NCI-H2196 (cell line): ENCODE results near the gene AMFR.

Source experiments
- DNase-seq: peaks from one replicate; lab custom pipeline; 2025; ENCODE audit not compliant: unreplicated experiment; lab: John Stamatoyannopoulos, UW

Gene AMFR

DNA sequence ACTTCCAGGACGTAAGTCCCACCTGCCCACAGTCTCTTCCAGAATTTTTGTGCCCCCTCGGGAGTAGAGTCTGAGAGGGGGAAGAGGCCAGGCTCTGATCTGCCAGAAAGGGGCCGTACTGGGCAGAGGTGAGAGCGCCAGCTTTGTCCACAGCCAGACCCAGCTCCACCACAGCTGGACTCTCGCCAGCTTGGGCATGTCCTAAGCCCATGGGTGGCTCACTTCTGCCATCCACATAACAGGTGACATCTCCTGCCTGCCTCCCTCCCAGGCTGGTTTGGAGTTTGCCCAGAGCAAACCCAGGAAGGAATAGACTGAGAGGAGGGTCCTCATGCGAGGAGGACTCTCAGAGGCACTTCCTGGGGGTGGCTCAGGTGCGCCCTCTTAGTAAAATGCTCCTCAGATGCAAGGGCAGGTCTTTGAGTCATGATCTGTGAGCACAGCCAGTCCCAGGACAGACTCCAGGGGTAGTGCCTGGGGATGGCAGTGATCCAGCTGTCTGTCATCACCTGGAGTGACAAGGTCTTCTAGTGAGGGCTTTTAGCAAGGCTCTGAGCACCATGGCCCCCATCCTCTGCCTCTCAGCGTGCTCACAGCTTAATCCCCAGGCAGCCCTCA, 89.2 kb downstream of the AMFR start:
- no peak for DNase-seq

DNA sequence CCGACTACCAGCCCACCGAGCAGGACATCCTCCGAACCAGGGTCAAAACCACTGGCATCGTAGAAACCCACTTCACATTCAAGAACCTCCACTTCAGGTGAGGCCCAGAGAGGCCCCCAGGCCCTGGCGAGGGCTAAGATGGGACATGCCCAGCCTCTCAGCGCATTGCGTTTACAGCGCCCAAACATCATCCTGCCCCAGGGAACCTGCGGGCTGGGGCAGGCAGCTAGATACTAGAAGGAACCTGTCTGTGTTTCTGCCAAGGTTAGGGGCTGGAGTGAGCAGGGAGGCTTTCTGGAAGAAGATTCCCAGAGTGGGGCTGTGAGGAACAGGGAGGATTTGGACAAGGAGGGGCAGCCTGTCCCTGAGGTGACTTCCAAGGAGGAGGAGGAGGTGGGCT, 90.6 kb downstream of the AMFR start:
- no peak for DNase-seq

DNA sequence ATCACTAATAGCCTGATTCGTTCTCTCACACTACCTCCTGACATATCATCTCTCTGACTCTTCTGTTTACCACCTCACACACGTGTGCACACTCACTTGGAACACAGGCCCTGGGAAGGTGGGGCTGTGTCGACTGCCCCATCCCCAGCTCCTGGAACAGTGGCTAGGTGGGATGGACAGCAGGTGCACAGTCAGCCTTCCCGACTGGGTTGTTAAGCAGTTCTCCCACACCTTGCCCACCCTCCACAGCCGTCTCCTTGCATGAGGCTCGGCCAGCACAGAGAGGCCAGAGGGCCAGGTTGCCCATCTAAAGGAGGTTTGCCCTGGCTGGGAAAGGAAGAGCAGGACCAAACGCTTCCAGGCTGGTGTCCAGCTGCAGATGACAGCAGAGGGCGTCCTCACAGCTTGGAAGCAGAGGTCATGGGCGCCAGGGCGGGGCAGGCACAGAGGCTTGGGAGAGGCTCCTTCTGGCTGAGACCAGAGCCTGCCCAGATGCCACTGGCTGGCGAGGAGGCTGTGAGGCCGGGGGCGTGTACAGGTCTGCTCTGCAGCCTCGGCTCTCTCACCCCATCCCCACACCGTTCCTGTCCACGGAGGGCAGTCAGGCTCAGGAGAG, 92.8 kb downstream of the AMFR start:
- peak; percentile 1 for DNase-seq

DNA sequence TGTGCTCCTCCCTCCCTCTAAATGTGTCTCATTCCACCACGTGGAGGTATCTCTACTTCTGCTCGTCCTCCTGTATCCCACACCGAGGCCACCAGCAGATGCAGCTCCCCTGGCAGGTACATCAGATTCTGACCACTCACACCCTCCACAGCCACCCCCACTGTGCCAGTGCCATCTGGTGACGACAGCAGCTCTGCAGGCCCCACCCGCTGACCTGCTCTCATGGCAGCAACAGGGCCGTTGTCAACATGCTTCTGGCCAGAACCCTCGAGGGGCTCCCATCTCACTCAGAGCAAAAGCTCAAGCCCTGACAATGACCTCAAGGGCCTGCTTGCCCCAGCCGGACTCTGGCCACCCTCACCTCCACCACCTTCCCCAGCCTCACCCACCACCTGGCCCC, 93.4 kb downstream of the AMFR start:
- no peak for DNase-seq

DNA sequence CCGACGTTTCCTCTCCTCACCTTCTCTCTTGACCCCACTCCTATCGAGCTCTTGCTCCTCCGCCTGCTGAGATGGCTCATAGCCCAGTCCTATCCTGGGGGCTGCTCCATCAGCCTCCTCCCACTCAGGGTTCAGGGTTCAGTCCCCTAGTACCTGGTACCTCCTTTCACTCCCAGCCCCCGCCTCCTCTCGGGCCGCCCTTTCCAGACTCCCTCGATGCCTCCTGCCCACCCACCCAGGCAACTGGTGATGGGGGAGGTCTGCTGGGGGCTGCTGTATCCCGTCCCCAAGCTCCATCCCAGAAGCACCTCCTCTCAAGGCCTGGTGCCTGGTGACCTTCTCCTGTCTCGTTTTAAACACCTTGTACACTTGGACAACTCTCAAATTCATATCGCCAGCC, 93.9 kb downstream of the AMFR start:
- no peak for DNase-seq

DNA sequence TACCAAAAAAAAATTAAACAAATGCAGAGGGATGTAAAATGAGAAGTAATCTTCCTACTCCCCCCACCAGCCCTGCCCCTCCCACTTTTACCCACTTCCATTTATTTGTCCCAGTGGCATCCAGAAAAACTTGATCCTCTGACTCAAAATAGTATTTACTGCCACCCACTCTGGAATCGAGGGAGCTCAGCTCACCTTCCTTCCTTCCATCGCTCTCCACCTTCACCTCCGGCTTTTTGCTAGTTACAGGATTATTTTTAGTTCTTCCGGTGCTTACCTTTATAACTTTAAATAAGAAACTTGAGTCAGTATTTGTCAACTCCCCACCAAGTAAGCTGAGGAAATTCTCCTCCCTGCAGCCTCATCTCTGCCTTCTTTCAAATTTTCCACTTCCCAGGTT, 94.9 kb downstream of the AMFR start:
- no peak for DNase-seq

DNA sequence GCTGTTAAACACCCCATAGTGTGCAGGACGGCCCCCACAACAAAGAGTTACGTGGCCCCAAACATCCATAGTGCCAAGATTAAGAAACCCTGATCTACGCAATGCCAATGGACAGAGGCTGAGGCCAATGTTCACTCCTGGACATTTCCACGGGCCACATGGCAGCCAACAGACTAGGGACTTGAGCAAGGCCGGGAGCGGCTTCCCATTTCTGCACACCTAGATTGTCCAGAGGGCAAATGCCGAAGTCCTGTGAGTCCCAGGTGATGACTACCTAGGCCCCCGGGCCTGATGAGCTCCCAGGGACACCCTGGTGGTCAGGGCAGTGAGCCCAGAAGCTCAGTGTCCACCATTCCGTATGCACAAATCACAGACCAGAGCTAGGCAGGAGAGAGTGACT, 95.5 kb downstream of the AMFR start:
- no peak for DNase-seq

DNA sequence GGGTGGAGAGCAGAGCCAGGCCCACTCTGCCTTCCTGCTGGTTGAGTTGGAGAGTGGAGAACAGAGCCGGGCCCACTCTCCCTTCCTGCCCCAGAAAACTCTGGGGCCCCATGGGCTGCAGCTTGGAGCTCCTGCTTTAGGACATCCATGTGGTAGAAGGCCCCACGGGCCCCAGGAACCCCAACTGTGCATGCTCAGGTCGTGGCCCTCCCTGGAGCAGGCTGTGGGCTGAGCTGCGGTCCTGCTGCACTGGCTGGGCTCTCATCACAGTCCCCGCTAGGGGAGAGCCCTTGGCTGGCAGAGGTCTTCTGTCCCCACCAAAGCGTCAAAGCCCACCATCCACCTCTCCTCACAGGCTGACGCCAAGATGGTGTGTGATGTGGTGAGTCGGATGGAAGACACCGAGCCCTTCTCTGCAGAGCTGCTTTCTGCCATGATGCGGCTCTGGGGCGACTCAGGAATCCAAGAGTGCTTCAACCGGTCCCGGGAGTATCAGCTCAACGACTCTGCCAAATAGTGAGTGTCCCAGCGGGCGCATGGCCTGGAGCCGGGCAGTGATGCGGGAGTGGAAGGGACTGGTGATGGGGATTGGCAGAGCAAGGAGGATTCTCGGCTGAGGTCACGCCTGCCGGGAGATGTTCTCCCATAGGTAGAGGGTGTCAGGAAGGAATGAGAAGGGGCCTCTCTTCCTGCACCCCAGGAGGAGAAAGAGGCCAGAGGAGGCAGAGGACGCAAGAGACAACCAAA, 96.9 kb downstream of the AMFR start:
- DNase-seq = no peak

DNA sequence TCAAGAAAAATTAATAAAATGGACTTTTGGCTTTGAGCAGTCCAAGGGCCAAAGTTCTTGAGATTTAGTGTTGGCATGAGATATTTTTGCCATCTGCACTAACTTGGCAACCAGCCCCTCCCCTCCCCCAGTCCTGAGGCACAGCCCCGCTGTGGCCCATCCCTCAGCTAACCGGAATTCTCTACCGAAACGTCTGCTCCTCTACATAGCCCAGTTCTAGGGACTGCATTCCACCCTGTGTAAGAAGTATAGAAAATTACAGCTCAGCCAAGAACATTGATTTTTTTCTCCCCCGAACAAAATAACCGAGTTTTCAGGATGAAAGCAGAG, 97.5 kb downstream of the AMFR start:
- no peak for DNase-seq

DNA sequence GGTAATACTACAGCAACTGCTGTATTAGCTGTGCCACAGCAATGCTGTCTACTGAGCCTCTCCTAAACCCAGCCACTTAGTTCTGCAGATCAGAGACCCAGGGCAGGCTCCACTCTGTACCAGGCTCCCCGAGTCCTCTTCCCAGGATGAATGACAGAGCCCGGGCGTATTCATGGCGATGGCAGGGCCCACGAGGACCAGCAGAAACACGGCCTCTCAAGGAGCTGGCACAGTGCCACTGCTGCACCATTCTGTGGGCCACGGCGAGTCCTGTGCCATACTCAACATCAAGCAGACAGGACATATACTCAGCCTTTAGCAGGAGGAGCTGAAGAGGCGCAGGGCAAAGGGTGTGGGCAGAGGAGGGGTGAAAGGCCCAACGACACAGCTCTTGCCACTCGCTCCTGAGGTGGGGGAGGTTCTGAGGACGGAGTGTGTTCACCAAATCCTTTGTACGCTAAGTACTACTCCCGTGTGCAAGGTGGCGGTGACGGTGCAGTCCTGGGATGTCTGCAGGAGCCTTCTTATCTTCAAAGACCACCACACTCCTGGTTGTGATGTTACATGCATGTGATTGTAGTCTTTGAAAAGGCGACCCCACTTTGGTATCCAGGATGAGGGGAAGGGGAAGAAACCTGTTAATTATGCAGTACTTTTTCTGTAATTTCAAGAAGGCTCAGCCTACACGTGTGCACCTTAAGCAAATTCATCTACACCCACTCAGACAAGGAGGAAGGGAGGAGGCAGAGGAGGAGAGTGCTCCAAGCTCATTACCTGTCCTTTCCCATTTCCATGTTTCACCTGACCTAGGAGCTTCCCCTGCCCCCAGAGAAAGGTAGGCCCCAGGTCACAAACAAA, 98.0 kb downstream of the AMFR start:
- no peak for DNase-seq

DNA sequence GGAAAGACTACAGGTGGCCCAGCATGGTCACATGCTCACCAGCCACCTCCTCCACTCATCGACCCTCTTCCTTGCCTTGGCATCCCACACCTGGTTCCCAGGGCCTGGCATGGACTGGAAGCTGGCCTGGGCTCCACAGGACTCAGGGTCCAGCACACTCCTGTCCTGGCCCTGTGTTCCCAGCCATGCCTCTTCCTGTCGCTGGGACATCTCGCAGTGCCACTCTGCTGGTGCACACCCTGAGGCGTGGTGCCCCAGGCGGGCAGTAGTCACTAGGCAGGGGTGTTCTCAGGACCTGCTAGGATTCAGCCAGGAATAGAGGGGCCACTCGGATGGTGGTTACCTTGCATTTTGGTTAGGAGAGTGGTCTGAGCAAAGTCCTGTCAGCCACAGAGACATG, 99.4 kb downstream of the AMFR start:
- no peak for DNase-seq

DNA sequence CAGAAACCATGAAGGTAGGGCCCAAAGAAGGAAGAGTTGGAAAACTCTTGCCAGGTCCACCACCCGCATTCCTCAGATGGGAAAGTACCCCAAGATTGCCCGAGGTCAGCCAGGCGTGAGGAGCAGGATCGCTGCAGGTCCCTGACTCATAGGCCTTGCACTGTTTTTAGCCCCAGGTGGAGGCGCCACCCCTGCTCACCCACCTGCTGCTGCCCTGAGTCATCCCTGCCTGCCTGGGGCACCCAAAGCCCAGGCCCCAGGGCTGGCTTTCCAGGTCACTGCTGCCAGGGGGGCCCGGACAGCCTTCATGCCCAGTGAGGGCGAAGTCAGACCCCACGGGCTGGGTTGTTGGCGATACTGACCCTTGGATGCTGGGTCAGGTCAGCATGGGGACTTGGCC, 100.9 kb downstream of the AMFR start:
- DNase-seq = no peak

DNA sequence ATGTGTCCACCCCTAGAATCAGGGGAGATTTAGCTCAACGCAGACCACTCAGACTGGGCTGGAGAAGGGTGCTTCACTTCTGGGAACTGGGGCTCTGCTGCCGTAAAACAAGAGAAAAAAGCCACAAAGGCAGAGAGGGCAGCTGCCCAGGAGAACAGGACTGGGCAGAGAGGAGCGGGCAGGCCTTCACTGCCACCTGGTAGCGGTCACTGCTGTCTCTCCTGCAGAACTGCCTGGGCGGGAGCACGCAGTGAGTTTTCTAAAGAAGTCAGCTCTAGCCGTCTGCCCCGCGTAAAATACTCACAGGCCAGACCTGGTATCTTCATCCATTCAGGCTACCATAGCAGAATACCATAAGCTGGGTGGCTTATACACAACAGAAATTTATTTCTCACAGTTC, 103.8 kb downstream of the AMFR start:
- no peak for DNase-seq

DNA sequence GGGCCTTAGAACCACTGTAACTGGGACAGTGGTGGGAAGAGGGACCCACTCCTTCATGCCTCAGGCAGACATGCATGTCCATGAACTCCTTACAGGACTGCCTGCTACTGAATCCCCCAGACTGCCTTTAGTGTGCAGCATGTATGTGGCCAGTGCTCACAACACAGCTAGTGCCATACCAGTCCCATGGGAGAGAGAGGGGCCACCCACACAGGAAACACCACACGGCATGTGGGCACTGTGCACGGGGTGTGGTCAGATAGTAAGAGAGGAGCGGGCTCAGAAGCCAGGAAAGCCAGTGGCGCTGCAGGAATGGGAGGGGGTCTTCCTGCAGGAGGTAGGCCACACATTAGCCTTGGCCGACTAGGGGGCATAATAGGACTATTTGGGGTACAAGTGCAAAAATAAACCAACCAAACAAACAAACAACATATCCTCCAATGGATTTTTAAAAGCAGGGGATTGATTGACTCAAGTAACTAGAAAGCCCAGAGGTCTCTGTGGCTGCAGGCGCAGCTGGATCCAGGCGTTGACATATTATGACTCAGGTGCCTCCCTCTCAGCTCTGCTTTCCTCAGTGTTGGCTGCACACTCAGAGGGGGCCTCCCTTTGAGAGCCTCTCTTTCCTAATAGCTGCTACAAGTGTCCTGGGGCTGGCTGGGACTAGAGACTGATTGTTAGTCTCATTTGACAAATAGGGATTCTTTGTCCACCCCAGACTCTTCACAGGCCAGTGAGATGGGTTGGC, 104.4 kb downstream of the AMFR start:
- DNase-seq = no peak

DNA sequence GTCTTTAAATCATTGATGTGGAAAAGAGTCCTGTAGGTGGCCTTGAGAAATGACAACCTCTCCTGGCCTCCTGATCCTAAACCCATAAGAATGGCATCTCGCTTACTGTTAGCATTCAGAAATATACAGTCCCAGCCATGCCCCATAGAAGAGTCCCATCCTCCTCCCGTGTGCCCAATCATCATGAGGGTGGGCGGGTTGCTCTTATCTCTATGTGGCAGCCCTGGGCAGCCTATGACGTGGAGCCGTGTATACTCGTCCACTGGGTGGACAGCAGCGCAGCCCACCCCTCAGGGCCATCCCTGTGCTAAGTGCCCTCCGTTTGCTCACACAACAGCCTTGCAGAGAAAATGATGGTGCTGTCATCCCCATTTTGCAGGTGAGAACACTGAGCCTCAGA, 105.3 kb downstream of the AMFR start:
- DNase-seq = no peak

DNA sequence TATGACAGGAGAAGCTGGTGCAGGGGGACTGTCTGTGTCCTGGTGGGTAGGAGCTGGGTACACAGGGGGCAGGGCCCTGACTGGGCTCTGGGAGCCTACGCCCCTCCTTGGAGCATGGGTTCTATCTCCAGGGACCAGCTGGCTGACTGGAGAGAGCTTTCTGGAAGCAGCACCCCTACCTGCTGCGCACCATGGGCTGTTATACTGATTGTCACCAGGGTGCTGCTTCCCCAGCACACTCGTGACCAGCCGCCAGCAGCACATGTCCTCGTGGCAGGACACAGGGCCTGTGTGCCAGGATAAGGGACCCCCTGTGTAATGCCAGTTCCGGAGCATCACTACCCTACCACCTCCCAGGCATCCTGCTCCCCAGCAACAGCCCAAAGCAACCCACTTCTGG, 106.0 kb downstream of the AMFR start:
- DNase-seq = no peak

DNA sequence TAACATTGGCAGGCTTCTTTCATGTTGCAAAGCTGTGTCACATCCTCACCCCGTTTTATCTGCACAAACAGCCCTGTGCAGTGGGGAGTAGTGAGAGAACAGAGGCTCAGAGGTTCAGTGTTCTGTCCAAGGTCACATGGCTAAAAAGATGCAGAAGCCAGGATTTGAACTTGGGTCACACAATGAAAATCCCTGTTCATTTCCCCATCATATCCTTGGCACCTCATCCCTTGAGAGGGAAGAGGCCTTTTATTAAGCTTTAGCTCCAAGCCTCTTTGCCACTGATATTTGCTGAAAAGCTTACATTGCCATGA, 106.6 kb downstream of the AMFR start:
- DNase-seq = no peak

DNA sequence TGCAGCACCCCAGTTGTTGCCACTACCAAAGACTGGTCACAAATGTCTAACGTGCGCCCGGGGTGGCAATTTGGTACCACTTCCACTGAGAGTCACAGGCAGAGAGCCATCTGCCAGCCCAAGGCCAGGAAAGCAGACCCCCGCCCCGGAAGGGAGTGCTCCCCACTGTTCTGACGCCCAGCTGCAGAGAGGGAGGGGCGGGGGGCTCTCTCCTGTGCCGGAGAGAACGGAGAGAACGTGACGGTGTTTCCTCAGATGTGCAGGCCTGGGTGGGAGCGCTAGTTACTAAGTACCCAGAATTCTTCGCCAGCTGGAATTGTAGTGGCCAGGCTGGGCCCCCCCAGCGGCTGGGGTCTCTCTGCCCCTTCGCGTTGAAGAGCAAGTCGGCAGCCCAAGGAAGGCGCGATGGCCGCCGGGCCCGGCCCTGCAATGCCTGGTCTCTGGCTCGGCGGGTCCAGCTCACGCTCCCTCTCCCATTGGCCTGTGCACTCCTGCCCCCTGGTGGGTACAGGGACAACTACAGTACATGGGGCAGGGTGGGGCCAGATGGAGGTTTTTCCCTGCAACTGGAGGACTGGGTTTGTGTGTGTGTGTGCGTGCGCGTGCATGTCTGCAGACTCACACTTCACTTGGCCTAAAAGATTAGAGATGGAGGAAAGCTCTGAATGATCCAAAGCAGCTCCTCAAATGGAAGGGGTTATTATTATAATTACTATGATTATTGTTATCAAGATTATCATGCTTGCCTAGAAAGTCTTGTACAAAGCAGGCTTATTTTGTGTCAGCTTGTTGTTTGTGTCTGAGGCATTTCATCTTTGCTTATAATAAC, 107.1 kb downstream of the AMFR start:
- DNase-seq = peak; percentile 53

DNA sequence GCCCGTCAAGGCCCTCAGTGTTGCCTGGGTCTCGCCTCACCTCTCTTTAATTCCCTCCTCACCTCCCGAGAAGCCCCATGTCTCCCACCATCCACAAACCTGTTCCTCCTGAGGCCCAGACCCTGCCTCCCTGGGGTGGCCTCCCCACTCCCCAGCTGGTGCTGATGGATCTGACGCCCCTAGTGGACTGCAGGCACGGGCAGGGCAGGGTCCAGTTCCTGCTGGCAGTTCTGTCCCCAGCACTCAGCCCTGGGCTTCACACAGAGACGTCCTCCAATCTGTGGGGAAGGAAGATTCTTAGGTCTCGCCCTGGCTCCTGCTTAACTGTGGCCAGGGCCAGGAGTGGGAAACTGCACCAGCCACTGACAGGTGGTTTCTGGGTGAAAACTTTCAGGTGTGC, 108.8 kb downstream of the AMFR start:
- no peak for DNase-seq

DNA sequence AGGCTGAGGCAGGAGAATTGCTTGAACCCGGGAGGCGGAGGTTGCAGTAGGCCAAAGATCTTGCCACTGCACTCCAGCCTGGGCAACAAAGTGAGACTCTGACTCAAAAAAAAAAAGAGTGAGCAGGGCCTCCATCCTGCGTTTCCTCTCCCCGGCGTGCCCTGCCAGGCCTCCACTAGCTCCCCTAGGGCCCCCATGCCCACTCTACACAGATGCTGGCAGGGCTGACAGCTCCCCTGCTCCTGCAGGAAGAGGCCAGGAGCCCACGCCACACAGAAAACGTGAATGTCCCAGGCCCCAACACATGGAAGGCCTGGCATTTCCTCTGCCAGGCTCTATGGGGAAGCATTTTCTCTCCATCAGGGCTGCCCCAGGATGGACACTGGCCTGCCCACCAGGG, 109.4 kb downstream of the AMFR start:
- no peak for DNase-seq
